Lower leg skin (tissue), 4 donors: ENCODE measurements around the gene TIAM2. TPM values are rescaled to one million over a fixed set of nuclear protein-coding genes. Genes with fewer than 3 reads are reported as not detected.

ENCODE experiments used
- DNase-seq, 2 donors: peaks; one replicate each; pipeline ENCODE4 v3.0.0-alpha.2; 2019; ENCODE audit warnings: low spot score in 2 of 2
- H3K4me3 ChIP-seq: fragments of 200-600 bp; sonication (generic); 2 replicates; pipeline ENCODE4 v1.5.1; 2017; ENCODE audit warnings: mild to moderate bottlenecking, low read depth; ENCODE audit not compliant: poor library complexity, severe bottlenecking
- POLR2A ChIP-seq, 2 donors: fragments of 450-650 bp; IDR thresholded peaks; one replicate each; pipeline ENCODE4 v1.6.1; 2016 to 2017; ENCODE audit warnings: antibody characterized with exemption in 2 of 2, mild to moderate bottlenecking in 1 of 2, moderate library complexity in 1 of 2
- whole genome bisulfite sequencing, 2 donors: methylation state at CpG; one replicate each; pipeline ENCODE4 v1.1.5; 2018; 5-methylcytosine and 5-hydroxymethylcytosine counted together
- intact Hi-C: fragments of 100-400 bp; cut with DNase I; formaldehyde crosslinking; loops from one replicate; pipeline ENCODE4 v1.15.0; 2023; ENCODE audit warnings: low total_unique reads
- total RNA-seq, 4 donors: library from RNA; depleted of rRNA; stranded (reverse); fragments of >200 nt; gene quantifications; one replicate each; pipeline ENCODE4 v1.1.0, GENCODE V29; 2016
- TF ChIP-seq, protein P1 (sequence below), 3 donors: fragments of 450-650 bp; IDR thresholded peaks; one replicate each; pipeline ENCODE4 v1.5.1; 2016; ENCODE audit warnings: antibody characterized with exemption in 3 of 3, mild to moderate bottlenecking in 3 of 3, moderate library complexity in 2 of 3

TIAM2 gene
- total RNA-seq, 4 donors from 2014 or later, result 5.4 to 11.0 (median 7.4) TPM

DNA sequence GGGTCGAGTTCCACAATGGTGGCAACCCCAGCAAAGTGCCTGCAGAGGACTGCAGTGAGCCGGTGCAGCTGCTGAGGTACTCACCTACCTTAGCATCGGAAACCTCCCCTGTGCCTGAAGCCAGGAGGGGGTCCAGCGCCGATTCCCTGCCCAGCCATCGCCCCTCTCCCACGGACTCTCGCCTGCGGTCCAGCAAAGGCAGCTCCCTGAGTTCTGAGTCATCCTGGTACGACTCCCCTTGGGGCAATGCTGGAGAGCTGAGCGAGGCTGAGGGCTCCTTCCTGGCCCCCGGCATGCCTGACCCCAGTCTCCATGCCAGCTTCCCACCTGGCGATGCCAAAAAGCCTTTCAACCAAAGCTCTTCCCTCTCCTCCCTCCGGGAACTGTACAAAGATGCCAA lies 134.6 kb downstream of the TIAM2 start:
- peak in 1 of 2 donors; percentile 59 for DNase-seq
- TF ChIP-seq POLR2A (IDR thresholded peaks at IDR 0.05), result no peak
- TF ChIP-seq, protein P1, sequence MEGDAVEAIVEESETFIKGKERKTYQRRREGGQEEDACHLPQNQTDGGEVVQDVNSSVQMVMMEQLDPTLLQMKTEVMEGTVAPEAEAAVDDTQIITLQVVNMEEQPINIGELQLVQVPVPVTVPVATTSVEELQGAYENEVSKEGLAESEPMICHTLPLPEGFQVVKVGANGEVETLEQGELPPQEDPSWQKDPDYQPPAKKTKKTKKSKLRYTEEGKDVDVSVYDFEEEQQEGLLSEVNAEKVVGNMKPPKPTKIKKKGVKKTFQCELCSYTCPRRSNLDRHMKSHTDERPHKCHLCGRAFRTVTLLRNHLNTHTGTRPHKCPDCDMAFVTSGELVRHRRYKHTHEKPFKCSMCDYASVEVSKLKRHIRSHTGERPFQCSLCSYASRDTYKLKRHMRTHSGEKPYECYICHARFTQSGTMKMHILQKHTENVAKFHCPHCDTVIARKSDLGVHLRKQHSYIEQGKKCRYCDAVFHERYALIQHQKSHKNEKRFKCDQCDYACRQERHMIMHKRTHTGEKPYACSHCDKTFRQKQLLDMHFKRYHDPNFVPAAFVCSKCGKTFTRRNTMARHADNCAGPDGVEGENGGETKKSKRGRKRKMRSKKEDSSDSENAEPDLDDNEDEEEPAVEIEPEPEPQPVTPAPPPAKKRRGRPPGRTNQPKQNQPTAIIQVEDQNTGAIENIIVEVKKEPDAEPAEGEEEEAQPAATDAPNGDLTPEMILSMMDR (IDR thresholded peaks at IDR 0.05), result no peak
- no peak overlapping the region for H3K4me3 ChIP-seq
- intact Hi-C loops, result no loop called here
- 88 to 93% methylated on average over 13 to 14 of the region's 14 CpGs for WGBS, 2 donors

DNA sequence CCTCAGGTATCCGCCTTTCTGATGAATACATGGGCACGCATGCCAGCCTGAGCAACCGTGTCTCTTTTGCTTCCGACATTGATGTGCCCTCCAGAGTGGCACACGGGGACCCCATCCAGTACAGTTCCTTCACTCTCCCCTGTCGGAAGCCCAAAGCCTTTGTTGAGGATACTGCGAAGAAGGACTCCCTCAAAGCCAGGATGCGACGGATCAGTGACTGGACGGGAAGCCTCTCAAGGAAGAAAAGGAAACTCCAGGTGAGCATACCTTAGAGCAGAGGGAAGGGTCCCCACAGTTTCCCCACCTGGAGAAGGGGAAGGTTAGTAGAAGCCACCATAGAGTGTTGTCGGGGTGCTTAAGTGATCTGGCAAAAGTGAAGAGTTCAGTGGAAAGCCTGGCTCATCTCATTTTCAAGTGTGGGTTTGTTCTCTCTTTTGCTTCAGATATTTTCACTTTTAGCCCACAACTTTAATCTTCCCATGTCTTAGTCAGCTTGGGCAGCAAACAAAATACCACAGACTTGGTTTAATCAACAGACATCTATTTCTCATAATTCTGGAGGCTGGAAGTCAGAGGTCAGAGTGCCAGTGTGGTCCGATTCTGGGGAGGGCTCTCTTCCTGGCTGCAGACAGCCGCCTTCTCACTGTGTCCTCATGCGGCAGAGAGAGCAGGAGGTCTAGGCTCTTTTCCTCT lies 135.2 kb downstream of the TIAM2 start:
- DNase-seq, result no peak

DNA sequence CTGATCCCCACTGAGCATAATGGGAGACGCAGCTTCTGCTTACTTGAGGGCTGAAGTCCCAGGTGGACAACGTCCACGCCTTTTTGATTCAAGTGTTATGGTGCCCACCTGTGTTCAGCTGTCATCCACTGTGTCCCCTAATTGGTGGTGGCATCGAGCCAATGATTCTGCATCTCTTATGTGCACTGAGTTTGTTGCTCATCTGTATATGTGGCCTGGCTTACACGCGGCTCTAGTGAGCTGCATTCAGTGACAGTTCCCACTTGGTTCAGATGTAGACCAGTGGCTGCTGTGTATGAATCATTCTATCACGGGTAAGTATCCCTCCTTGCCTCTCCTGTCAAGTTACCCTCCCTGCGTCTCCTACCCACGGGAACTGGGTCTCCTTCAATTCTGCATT lies 137.5 kb downstream of the TIAM2 start:
- peak in 1 of 2 donors; percentile 65 for DNase-seq
- no peak overlapping the region for H3K4me3 ChIP-seq
- TF ChIP-seq, protein P1 (IDR thresholded peaks at IDR 0.05), result no peak
- WGBS, 2 donors, result 77 to 87% methylated on average over 9 of the region's 9 CpGs
- intact Hi-C loops, result no loop called here

More for the DNA sequence above, 135.2 kb downstream of the TIAM2 start:
- TF ChIP-seq, protein P1 (IDR thresholded peaks at IDR 0.05), result no peak
- no peak for TF ChIP-seq POLR2A (IDR thresholded peaks at IDR 0.05)
- no peak overlapping the region for H3K4me3 ChIP-seq
- intact Hi-C loops, result no loop called here
- WGBS, 2 donors, result 94 to 98% methylated on average over 14 of the region's 14 CpGs

- no peak for DNase-seq
- H3K4me3 ChIP-seq, result no peak overlapping the region
- TF ChIP-seq, protein P1 (IDR thresholded peaks at IDR 0.05), result no peak
- TF ChIP-seq POLR2A (IDR thresholded peaks at IDR 0.05), result no peak
- WGBS, 2 donors, result 67 to 69% methylated on average over 1 of the region's 1 CpG
- intact Hi-C loops, result no loop called here
These were observed 145.9 kb downstream of the TIAM2 start for GRCh38 chr6:155141002-155141401.

GRCh38 chr6:155141512-155141911 lies 146.4 kb downstream of the TIAM2 start:
- H3K4me3 ChIP-seq, result no peak overlapping the region
- TF ChIP-seq, protein P1 (IDR thresholded peaks at IDR 0.05), result no peak
- no peak for TF ChIP-seq POLR2A (IDR thresholded peaks at IDR 0.05)
- intact Hi-C loops, result no loop called here
- no peak for DNase-seq
- 67 to 91% methylated on average over 2 of the region's 2 CpGs for WGBS, 2 donors
